GM19025 (cell line): ENCODE measurements around the gene METTL26.

Experiments used
- ATAC-seq: cut with Tn5 transposase; IDR thresholded peaks from one replicate; pipeline ENCODE4 v1.9.1; 2021; ENCODE audit warnings: mild to moderate bottlenecking, low read depth, moderate library complexity; ENCODE audit not compliant: unreplicated experiment

The METTL26 gene

DNA sequence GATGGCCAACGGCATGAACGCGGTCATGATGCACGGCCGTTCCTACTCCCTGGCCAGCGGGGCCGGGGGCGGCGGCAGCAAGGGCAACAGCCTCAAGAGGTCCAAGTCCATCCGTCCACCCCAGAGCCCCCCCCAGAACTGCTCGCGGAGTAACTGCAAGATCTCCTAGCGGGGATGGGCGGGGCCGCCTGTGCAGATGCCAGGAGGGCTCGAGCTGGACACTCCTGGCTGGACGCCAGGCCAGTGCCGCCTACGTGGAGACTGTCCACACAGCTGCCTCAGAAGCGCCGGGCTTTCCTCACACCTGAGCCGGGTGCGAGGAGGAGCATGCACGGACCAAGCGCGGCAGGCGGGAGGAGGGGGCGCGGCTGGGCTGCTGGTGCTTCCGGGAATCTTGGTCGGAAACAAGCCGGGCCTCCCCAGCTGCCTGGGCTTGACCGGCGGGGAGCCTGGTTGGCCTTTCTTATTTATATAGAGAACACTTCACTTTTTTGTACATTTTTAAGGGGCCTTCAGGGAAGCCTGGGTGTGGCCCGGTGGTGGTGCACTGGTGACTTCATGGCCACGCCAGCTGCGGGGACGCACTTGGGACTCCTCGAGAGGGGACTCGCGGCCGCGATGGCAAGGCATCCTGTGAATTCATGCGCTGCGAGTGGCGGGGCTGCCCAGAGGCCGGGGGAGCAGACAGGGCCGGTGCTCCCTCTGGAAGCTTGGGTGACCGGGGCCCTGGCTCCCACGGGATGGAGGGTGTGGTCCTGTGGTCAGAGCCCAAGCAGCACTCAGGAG lies 8.5 kb downstream of the METTL26 start:
- no peak for ATAC-seq

DNA sequence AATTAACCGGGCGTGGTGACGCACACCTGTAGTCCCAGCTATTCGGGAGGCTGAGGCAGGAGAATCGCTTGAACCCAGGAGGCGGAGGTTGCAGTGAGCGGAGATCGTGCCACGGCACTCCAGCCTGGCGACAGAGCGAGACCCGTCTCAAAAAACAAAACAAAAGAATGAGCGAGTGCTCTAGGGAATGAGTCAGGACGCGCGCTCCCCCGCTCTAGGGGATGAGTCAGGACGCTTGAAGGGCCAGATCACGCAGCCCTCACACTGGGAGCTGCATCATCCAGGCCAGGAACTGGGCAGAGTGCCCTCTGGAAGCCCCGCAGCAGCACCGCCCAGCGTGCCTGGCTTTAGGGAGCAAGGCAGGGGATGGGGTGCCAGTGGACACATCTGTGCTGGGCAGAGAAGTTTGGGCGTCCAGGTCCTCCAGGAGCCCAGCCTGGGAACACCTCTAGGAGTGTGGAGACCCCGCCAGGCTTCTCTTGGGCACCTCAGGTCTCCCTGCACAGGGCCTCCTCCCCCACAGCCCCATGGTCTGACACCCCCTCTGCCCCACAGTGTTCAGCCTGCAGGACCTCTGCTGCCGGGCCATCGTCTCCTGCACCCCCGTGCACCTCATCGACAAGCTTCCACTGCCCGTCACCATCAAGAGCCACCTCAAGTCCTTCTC lies 9.2 kb downstream of the METTL26 start:
- ATAC-seq, result no peak

DNA sequence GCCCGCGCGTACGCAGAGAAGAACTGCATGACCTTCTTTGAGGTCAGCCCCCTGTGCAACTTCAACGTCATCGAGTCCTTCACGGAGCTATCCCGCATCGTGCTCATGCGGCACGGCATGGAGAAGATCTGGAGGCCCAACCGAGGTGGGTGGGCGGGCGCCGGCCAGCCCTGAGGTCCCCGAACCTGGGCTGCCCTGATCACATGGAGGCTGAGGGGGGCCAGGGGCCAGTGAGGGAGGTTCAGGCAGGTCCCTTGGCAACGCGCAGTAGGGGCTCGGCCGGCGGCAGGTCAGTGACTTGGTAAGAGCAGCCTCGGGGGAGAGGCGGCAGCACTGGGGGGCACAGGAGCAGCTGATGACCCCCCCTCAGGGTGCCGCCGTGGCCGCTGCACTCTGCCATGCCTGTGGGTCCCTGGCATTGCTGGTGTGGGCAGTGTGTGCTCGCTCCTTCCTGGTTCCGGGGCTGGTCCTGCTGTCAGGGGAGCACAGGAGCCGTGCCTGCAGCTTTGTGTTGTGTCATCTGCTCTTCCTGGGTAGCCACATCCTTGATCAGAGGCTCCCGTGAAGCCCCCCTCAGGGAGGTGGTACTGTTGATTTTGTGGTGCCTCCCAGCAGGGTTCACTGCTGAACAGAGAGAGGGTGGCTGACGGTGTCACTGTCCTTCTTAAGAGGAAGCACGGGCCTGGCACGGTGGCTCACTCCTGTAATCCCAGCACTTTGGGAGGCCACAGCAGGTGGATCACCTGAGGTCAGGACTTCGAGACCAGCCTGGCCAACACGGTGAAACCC lies 9.9 kb downstream of the METTL26 start:
- no peak for ATAC-seq

DNA sequence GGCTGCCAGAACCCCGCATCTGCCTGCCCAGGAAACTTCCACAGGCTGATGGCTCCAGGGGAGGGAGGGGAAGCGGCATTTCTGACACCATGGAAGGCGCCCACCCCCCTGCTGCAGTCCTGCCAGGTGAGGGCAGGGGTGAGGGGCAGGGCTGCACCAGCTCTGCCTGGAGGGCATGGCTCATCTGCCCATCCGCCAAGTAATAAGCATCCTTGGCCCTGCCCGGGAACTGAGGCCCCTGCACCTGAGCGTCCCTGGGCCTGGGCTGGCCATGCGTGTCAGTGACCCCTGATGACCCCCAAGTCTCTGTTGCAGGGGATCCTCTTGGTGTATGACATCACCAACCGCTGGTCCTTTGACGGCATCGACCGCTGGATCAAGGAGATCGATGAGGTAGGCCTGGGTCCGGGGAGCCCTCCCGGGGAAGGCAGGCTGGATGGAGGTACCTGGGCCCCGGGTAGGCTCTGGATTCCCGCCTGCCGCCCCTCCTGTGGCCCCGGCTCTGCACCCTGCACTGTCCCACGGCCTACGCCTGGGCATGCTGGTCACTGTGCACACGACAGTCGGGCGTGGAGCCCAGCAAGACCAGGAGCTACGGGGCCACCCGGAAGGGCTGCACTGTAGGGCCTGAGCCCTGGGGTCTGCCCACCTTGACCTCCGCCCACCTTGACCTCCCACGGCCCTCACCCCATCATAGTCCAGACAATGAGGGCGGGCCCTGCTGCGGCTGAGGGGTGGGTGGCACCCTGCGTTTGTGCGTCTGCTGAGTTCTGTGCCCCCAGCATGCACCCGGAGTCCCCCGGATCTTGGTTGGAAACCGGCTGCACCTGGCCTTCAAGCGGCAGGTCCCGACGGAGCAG lies 10.8 kb downstream of the METTL26 start:
- ATAC-seq, result no peak

DNA sequence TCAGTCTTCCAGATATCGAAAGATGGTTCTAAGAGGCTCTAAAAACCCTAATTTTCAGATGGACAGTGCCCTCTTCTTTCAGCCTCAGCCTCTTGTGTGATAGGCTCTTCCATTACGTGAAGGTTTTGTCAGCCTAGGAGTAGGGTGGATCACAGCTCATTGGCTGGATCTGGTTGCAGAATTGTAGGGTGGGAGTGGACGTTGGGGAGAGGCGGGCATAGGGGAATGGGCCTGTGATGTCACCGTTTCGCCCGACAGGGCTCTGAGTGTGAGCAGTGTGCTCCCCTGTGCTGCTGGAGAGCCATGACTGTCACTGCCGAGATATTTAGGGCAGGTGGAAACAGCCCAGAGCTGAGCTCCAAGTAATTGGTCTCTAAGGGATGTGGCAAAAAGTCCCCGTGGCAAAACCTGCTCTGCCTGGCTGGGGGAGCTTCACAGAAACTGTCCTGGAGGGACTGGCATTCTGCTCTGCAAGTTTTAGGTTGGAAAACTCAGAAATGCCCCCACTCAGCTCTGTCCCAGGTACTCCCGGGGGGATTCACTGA lies 11.5 kb downstream of the METTL26 start:
- no peak for ATAC-seq

DNA sequence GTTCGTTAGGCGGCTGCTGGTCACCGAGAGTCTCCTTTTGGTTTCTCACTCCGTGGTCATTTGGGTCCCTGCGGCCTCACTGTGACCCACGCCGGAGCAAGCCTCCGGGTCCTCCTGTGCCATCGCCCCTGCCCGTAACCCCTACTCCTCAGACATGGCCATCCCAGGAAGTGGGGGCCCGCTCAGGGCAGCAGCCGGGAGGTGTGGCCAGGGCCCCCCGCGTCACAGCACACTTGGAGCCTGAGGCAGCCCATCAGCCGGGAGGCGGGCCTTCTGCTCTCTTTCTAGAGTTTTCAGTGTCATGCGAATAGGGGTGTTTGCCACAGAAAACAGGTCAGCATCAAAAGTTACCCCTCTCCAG lies 13.2 kb downstream of the METTL26 start:
- ATAC-seq, result no peak

DNA sequence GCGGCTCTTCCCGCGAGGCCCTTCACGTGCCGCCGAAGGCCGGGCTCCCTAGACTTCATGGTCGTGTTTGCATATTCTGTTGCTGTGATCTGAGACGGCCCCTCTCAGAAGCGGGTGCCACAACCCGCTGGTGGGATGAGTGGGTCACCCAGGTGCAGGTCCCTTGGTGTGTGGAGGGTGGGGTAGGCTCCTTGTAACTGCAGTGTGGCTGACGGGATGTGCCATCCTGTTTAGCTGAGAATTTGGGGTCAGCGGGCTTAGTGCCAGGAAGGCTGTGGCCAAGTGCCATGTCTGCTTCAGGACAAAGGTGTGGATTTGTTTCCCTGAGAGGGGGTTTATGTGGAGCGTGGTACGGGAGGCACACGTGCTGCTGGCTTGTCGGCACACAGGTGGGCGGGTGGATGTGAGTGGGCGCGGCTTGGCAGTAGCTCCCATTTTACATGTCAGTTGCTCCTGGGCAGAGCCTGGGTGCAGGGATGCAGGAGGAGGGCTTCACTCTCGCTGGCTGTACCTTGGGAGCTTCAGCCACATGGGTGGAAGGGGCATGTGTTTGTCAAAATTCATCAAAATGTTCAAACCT lies 14.5 kb downstream of the METTL26 start:
- ATAC-seq, result no peak

DNA sequence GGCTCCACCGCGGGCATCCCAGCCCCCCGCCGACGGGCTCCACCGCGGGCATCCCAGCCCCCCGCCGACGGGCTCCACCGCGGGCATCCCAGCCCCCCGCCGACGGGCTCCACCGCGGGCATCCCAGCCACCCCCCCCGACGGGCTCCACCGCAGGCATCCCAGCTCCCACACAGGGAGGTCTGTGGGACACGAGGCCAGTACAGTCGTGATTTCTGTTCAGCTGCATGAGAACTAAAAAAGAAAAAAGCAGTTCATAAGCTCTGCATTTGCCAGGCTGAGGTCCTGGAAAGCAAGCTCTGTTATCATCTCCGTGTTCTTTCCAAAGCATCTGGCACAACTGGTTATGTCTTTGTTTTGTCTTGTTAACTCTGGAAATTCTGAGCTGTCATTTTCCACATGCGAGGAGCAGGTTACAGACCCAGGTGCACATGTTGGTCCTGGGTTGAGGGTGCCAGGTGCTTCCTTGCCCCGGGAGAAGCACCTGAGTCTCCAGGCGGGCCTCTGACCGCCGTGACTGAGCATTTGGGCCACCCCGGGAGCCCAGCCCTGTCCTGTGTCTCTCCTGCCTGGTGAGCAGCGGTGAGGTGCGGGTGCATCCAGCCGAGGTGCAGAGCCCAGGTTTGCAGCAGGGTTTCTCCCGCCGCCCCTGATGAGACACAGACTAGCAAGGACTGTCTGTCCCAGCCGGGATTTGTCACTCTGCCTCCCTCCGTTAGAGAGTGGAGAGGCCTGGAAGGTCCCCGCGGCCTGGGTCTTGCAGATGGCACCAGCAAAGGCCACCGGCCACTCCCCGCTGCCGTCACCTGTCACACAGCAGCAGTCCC lies 15.2 kb downstream of the METTL26 start:
- no peak for ATAC-seq

DNA sequence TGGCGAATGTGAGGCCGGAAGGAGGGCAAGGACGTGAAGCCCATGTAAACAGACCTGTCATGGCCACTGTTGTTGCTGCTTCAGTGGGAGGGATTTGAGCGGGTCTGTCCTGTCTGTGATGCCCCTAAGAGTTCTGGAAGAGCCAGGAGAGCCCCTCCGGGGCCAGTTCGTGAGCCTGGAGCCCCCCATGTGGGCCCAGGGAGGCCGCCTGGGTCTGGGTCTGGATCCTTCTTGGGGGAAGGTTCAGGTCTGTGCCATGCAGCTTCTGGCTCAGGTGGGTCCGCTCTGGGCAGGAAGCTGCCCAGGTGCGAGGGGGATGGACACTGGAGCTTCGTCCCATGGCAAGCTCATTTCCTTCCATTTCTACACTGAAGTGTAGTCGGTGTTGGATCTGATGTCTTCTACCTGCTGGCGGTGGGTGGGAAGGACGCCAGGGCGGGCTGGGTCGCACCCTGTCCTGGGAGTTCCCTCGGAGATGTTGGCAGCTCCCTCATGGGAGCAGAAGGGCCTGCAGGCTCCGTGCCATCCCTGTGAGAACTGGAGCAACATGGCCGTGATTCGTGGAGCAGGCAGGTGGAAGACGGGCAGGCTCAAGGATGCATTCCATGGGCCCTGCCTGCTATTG lies 16.5 kb downstream of the METTL26 start:
- ATAC-seq, result no peak

DNA sequence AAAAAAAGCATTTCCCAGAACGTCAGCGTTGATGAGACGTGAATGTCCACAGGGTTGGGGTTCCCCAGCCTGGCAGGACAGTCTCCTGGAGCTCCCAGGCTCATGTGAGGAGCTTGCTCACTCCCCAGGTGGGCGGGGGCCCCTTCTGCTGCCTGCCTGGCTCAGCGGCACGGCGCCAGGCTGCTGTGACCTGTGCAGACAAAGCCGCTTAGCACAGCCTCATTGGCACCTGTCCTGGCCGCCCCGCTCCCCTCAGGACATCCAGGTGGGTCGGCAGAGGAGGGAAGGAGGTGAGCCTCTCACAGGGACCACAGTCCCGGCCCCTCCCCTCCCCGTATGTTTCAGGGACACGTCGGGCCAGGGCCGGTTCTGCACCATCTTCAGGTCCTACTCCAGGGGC lies 18.2 kb downstream of the METTL26 start:
- ATAC-seq, result no peak

DNA sequence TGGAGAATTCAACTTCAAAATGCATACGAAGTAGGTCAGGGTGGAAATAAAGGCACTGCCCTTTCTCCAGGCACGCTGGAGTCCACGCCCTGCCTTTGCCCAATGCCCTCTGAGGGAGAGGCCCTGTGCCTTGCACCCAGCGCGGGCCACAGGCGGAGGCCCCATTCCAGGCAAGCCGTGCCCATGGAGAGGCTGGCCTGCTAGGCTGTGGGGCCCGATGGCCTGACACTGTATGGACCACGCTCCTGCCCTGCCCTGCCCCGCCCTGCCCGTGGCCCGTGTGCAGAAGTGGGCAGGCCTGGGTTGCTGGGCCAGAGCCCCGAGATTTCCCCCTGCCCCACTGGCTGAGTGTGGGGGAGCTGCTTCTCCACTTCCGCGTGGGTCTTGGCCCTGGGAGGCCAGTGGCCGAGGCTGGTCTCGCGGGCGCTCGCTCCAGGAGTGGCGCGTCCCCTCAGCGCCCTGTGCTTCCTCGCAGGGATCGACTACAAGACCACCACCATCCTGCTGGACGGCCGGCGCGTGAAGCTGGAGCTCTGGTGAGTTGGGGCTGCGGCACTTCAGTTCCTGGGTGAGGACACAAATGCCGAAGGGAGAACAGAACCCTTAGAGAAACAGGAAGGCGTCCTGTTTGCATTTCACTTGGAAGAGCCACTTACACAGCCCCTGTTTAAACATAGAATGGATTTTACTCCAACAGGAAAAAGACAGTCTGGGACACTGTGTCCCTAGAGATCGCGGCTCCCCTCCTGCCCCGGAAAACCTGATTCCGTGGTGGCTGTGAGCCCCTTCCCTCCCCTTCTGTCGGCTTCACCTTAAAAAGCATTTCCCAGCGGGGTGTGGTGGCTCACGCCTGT lies 19.1 kb downstream of the METTL26 start:
- no peak for ATAC-seq

DNA sequence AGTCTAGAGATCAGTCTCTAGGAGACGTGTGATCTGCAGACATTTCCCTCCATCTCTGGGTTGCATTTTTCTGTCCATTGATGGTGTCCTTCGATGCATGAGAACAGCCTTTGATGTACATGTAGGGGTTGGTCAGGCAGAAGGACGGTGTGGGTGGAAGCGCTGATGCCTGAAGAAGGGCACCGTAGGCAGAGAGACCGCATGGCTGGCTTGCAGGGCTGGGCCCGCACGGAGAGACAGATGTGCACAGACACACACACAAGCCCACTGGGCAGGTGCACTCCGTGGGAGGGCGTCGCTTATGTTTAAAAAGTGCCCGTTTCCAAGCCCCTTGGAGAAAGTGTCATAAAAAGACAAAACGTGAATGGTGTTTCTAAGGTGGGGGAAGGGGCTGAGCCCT lies 21.0 kb downstream of the METTL26 start:
- ATAC-seq, result no peak

DNA sequence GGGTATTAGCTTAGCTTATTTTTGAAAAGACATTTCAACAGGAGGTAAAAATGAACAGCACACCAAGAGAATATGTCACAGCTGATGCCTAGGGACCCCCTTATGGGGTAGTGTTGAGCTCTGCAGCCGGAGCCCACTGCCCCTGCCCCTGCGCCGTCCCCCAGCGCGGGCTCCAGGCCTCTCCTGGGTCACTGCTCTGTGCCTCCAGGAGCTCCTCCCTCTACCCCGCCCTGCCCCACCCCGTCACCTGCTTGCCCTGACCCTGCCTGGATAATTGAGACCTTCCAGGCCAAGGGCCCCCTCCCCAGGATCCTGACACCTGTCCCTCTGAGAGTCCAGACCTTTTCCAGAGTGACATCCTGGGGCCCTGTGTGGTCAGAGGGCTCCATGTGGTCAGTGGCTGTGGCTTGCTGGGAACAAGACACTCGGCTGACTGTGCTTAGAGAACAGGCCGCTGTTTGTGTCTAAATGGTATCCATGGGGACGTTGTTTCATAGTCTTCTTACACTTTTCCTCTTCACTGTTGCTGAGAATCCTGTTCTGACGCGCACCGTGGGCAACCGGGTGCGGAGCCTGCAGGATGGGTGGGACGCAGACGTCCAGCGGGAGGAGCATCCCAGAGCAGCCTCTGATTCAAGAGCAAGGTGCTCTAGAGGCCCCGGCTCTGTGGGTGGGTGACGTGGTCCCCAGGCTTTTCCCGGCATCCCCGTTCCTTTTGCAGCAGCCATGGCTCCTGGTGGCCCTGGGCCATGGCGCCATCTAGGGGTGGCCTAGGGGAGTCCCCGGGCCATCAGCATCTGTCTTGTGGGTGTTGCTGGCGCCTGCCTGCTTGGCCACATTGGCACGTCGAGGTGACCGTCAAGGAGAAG lies 25.4 kb downstream of the METTL26 start:
- ATAC-seq, result no peak

DNA sequence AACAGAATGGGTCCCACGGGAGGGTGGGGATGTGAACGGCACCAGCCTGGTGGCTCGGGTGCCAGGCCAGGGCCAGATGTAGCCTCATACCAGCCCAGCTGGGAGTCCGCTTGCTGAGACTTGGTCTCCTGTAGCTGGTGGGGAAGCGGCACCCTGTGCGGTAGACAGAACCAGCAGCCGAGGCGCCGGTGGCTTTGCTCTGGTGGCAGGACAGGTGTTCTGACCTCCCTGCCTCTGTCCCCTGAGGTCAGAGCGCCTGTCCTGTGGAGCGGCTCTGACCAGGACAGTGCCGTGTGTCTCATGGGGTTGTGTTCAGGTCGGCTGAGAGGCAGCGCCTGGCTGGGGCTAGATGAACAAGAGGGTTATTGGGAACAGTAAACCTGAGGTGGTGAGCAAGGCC lies 26.1 kb downstream of the METTL26 start:
- no peak for ATAC-seq

DNA sequence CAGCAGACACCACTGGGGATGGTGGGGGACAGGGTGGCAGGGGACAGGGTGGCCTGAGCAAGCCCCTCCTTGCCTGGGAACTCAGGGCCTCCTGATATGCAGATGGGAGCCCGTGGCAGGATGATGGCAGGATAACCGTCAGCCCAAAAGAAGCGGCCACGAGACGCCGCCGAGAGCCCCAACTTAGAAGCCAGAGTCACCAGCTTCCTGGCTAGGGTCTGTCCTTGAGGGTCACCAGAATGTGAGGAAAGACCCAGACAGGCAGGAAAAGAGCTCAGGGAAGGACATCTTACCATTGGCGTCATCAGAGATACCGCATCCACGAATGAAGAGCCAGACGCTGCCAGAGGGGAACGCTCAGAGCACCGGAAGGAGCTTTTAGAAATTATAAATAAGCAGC lies 26.8 kb downstream of the METTL26 start:
- ATAC-seq, result no peak

DNA sequence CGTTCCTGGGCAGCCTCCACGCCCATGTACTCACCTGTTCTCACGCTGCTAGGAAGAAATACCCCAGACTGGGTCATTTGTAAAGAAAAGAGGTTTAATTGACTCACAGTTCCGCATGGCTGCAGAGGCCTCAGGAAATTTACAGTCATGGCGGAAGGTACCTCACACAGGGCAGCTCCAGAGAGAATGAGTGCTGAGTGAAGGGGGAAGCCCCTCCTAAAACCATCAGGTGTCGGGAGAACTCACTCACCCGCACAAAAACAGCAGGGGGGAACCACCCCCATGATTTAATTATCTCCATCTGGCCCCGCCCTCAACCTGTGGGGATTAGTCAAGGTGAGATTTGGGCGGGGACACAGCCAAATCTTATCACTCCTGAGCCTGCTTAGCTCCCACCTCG lies 28.1 kb downstream of the METTL26 start:
- no peak for ATAC-seq
